Ovary (tissue), 3 donors: ENCODE results near the gene TENM4.

Experiments
- EP300 ChIP-seq: sonication (generic); formaldehyde crosslinking; IDR thresholded peaks from one replicate; pipeline ENCODE4 v1.6.1; 2017; ENCODE audit warnings: antibody characterized with exemption
- POLR2A ChIP-seq: fragments of 450-650 bp; IDR thresholded peaks from one replicate; pipeline ENCODE4 v1.6.1; 2017; ENCODE audit warnings: antibody characterized with exemption, mild to moderate bottlenecking, moderate library complexity
- TF ChIP-seq, protein P1 (sequence below), 3 donors: fragments of 450-650 bp in 2 of 3; fragments of 200-600 bp in 1 of 3; IDR thresholded peaks; one replicate each; pipeline versions ENCODE4 v1.5.1 to v1.8.0; 2016 to 2022; ENCODE audit warnings: antibody characterized with exemption in 3 of 3, mild to moderate bottlenecking in 1 of 3
- donor health status: DM: no; HTN: no; CAD: no.

DNA sequence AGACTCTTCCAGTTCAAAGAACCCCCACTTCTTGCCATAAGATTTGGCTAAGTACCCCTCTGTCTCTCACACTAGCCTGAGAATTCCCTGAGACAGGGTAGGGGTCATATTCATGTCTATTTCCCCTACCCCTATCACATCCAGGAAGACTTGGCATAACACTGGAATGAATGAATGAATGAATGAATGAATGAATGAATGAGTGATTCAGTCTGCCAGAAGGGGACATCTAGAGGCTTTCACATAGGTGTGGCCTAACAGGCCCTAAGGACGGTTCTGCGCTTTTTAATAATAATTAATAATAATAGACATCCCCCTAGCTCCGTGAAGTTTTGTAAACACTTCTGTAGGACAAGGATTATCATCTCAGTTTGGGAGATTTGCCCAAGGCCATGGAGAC is 415.7 kb downstream of the TENM4 start:
- TF ChIP-seq, protein P1, sequence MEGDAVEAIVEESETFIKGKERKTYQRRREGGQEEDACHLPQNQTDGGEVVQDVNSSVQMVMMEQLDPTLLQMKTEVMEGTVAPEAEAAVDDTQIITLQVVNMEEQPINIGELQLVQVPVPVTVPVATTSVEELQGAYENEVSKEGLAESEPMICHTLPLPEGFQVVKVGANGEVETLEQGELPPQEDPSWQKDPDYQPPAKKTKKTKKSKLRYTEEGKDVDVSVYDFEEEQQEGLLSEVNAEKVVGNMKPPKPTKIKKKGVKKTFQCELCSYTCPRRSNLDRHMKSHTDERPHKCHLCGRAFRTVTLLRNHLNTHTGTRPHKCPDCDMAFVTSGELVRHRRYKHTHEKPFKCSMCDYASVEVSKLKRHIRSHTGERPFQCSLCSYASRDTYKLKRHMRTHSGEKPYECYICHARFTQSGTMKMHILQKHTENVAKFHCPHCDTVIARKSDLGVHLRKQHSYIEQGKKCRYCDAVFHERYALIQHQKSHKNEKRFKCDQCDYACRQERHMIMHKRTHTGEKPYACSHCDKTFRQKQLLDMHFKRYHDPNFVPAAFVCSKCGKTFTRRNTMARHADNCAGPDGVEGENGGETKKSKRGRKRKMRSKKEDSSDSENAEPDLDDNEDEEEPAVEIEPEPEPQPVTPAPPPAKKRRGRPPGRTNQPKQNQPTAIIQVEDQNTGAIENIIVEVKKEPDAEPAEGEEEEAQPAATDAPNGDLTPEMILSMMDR (IDR thresholded peaks at IDR 0.05) = no peak
- TF ChIP-seq POLR2A (no peak), EP300 (no peak)
